DND-41 (cell line): Measurements from ENCODE around the gene TAF10.

ENCODE experiments used
- CTCF ChIP-seq: IDR thresholded peaks from 2 replicates; pipeline ENCODE4 v1.5.1; 2012; ENCODE audit warnings: borderline replicate concordance, low read length, moderate library complexity, mild to moderate bottlenecking; ENCODE audit not compliant: poor library complexity, severe bottlenecking; ENCODE audit errors: extremely low read depth
- EZH2 ChIP-seq: IDR thresholded peaks from 3 replicates; pipeline ENCODE4 v1.6.1; 2012; ENCODE audit warnings: borderline replicate concordance, low read depth, mild to moderate bottlenecking, moderate library complexity, low read length, inconsistent platforms; ENCODE audit not compliant: severe bottlenecking

- TF ChIP-seq EZH2, result no peak
- no peak for TF ChIP-seq CTCF
Measured at GRCh38 chr11:6615882-6616585, 4.0 kb upstream of the TAF10 start.
